ENCODE results near the gene APOD.

APOD gene

GRCh38 chr3:195544634-195545033 lies 39.1 kb downstream of the APOD start:
- TF ChIP-seq CTCF (IDR thresholded peaks at IDR 0.05; ENCODE audit: insufficient read depth, missing control alignments), result no peak
- FAIRE-seq (no peak), DNase-seq (ENCODE audit: insufficient read length, low spot score) (no peak)

- no peak for TF ChIP-seq CTCF (IDR thresholded peaks at IDR 0.05; ENCODE audit: insufficient read depth, missing control alignments)
- FAIRE-seq (no peak), DNase-seq (ENCODE audit: insufficient read length, low spot score) (no peak)
Measured at GRCh38 chr3:195544230-195544536, 39.6 kb downstream of the APOD start.

DNA sequence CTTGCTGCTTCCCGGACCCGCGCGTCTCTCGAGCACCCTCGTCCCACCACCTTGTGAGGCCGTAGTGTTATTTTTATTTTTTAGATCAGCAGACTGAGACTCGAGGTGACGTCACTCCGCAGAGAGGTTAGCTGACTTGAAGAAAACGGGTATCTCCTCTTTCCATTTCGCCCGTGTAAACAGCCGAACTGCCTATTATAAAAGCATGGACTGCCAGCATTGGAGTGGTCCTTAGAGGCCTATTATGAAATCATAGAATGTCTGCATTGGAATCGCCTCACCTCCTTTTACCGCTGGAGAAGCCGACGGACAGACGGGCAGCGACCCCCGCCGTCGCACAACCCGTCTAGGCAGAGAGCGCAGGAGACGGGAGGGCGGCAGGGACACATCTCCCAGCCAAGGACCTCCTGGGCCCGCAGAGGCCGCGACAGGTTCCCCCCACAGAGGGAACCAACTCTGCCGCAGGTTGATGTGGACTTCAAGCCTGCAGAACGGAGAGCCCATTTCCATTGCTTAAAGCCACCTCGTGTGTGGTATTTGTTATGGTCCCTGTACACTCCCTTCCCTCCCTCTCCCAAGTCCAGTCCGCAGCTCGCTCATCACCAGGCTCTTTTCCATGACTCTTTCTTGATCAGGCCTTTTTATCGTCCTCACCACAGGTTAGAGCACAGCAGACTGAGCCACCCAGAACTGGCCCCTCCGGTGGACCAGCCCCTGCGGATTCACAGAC lies 40.1 kb downstream of the APOD start:
- DNase-seq (ENCODE audit: insufficient read length, low spot score) (no peak), FAIRE-seq (no peak)
- TF ChIP-seq CTCF (IDR thresholded peaks at IDR 0.05; ENCODE audit: insufficient read depth, missing control alignments), result no peak

DNA sequence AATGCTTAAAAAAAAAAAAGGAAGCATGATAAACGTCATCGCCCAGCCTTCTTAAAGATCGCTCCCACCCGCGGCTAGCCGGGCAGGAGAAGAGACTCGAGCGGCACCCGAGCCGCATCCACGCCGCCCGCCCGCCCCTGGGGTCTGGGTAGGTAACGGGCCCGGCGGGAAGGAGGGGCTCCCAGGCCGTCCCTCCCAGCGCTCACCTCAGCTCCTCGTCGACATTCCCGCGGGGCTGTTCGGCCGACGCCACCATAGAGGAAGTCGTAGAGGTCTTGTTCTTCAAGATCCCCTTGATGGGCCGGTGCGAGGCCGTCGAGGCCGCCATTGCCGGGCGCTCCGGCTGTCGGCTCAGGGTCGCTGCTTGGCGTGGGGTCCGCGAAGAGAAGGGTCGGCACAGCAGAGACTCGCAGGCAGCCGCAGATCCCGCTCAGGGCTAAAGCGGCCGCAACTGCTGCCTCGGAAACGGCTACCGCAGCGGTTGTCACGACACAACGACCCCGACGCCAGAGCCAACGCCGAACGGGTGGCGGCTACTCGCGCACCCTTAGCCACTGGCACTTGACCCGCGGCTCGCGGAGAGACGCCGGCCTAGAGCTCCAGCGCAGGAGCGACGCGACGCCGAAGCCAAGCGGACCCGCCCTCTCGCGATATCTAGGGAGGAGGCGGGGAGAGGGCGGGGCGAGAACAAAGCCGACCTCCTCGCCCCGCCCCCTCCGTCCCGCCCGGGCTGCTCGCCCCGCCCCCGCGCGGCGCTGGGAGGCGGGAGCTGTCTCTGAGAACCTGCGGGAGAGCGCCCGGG lies 40.8 kb downstream of the APOD start, which contains the start of gene PPP1R2:
Gene PPP1R2, minus strand, starts transcription at position 628 of the 802 bp plus-strand sequence. Its CDS starts 300 bp downstream, at position 328.
- TF ChIP-seq CTCF (IDR thresholded peaks at IDR 0.05; ENCODE audit: insufficient read depth, missing control alignments), result no peak
- no peak for FAIRE-seq
- DNase-seq (ENCODE audit: insufficient read length, low spot score), result peak; percentile 69

- TF ChIP-seq CTCF (IDR thresholded peaks at IDR 0.05; ENCODE audit: insufficient read depth, missing control alignments), result no peak
- DNase-seq (ENCODE audit: insufficient read length, low spot score) (no peak), FAIRE-seq (no peak)
Measured at GRCh38 chr3:195542316-195542697, 41.4 kb downstream of the APOD start.

DNA sequence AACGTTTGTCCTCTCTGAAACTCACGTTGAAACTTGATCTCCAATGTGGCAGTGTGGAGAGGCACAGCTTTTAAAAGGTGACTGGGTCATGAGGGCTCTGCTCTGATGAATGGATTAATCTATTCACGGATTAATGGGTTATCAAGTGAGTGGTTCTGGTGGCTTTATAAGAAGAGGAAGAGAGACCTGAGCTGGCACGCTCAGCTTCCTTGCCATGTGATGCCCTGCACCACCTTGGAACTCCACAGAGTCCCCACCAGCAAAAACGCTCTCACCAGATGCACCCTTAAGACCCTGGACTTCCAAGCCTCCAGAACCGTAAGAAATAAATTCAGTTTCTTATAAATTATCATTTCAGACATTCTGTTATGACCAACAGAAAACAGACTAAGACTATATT lies 43.2 kb downstream of the APOD start:
- TF ChIP-seq CTCF (IDR thresholded peaks at IDR 0.05; ENCODE audit: insufficient read depth, missing control alignments), result no peak
- FAIRE-seq (no peak), DNase-seq (ENCODE audit: insufficient read length, low spot score) (no peak)

- no peak for TF ChIP-seq CTCF (IDR thresholded peaks at IDR 0.05; ENCODE audit: insufficient read depth, missing control alignments)
- no peak for DNase-seq (ENCODE audit: insufficient read length, low spot score)
- no peak for FAIRE-seq
Measured at GRCh38 chr3:195540027-195540426, 43.7 kb downstream of the APOD start.

Data from D721Med (cell line).